GM19463 (cell line): Measurements from ENCODE around the gene PSAP.
A peak's percentile ranks its signal among the peaks of the same experiment; 100 is the strongest.
"Not testable (repeated sequence)": the region's sequence is repeated elsewhere in the genome, so short reads cannot be mapped to it uniquely, and the experiment has no call there.

ENCODE experiments used
- ATAC-seq: cut with Tn5 transposase; IDR thresholded peaks from one replicate; pipeline ENCODE4 v1.9.1; 2021; ENCODE audit warnings: mild to moderate bottlenecking, moderate library complexity; ENCODE audit not compliant: unreplicated experiment

The PSAP gene

DNA sequence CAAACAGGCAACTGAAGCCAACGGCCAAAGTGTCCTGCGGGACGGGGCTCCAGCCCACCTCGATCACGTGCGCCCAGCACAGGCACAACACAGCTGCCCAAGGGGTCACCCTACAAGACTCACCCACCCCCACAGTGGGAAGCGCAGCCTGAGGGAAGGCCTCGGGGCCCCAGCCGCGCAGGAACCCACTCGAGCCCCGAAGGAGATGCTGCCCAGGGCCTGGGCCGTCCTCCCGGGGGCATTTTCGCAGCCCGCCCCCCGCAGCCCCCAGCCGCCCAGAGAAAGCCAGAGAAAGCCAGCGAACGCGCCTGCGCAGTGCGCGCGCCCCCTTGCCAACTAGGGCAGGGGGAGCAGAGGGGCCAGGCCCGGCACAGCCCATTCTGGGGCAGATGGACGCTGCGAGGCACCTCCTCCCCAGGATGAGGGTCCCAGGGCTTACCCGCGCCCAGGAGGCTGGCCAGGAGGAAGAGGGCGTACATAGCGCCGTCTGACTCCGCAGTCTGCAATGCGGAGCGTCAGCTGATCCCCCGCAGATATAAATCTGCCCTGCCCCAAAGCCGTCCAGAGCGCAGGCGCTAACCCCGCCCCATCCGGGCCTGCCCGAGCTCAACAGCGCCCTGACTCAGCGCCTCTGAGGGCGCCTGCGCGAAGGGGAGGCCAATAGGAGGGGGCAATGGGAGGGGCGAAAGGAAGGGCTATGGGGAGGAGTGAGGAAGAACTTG, at the start of gene PSAP:
Gene PSAP, minus strand, starts transcription at position 509 of the 722 bp plus-strand sequence. Its CDS starts 30 bp downstream, at position 479.
- peak; percentile 95 for ATAC-seq

DNA sequence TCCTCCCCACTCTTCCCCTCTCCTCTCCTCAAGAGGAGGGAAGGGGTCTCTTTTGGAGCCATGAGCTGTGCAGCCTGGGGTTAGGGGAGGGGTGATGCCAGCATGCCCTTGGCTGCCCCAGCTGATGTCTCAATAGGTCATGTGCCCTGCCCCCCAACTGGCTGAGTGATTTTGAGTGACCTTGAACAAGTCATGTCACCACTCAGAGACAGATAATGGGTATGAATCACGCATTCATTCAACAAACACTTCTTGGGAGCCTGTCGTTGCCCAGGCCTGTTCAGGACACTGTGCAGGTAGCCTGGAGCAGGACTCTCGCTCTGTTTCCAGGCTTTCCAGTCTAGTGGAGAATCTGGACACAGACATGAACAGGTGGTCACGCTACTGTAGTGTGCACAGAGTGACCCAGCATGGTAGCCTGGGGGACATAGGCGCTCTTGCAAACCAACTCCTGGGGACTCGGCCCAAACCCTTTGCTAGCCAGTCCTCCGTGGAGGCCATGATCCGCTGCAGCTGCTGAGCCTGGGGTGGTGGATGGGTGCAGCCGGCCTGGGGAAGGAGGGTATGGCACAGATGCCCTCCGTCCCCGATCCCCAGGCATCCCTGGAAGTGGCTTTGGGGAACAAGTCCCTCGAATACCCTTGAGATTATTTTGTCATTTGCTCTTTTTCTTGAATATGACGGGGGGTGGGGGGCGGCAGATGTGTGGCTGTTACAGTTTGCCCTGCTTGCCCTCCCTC, 49.6 kb upstream of the PSAP start:
- ATAC-seq, result no peak

- no peak for ATAC-seq
These were observed 48.8 kb upstream of the PSAP start for GRCh38 chr10:71899665-71900412.

- ATAC-seq, result not testable (repeated sequence)
These were observed 47.3 kb upstream of the PSAP start for GRCh38 chr10:71898346-71898745.

GRCh38 chr10:71893920-71894319, 42.9 kb upstream of the PSAP start:
- ATAC-seq, result no peak

GRCh38 chr10:71893258-71893815, 42.3 kb upstream of the PSAP start:
- ATAC-seq, result no peak

- no peak for ATAC-seq
These were observed 40.4 kb upstream of the PSAP start for GRCh38 chr10:71891437-71891836.

DNA sequence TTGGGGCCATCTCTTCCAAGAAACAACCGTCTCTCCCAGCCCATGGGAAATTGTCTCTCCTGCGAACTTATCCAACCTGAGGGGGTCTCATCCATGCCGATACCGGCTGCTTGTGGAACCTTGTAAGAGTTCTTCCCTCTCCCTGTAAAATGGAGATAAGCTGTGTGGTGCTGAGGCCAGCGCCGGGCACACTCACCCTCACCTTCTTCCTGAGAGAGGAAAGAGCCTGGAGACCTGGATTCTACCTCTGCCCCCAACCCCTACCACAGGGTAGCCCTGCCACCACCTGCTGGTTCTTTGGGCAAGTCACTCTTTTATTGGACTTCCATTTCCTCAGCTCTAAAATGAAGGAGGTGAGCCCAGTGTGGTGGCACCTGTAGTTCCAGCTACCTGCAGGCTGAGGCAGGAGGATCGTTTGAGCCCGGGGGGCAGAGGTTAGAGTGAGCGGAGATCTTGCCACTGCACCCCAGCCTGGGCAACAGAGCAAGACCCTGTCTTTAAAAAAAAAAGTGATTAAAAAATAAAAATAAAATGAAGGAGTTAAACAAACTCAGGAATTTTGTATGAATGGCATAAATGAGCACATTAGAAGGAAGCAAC, 38.4 kb upstream of the PSAP start:
- ATAC-seq, result no peak

DNA sequence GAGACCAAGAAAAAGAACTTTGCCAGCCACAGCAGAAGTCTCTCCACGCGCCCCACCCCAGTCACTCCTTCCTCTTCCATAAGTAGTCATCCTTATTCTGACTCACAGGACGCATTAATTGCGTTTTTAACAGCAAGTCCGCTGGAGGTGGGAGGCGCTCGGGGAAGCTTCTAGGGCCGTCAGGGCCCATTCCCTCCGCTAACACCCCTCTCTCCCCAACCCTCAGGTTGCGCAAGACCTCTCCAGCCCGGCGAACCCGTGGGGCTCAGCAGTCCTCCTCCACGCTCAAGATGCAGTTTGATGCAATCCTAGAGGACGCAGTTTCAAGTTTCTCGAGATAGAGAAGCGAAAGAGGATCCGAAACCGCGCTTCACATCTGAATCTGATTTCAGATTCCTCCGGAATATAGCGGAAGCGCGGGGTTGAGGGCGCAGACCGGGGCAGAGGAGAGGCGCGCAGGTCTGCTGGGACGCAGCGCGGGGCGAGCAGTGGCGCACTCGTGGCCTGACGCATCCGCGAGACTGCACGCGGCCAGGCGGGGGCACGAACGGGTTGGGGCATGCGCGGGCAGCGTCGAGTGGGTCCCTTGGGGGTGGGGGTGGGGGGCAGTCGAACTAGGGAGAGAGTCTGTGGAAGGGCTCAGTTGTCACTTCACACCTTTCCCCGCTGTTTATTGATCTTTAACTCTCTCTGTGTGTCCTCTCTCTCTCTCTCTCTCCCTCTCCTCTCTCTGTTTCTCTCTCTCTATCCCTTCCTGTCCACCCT, 37.8 kb upstream of the PSAP start:
- ATAC-seq, result peak; percentile 90

DNA sequence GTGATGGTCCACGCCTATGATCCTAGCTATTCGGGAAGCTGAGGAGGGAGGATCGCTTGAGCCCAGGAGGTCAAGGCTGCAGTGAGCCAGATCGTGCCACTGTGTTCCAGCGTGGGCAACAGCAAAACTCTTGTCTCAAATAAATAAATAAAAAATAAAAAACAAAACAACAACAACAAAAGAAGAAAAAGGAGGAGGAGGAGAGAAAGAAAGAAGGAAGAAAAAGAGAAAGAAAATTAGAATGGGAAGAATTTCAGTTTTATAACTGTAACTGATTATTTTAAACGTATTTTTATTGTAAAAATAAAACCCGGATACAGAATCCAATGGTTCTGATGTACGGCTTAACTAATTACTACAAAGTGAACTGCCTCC, 37.2 kb upstream of the PSAP start:
- ATAC-seq, result no peak

DNA sequence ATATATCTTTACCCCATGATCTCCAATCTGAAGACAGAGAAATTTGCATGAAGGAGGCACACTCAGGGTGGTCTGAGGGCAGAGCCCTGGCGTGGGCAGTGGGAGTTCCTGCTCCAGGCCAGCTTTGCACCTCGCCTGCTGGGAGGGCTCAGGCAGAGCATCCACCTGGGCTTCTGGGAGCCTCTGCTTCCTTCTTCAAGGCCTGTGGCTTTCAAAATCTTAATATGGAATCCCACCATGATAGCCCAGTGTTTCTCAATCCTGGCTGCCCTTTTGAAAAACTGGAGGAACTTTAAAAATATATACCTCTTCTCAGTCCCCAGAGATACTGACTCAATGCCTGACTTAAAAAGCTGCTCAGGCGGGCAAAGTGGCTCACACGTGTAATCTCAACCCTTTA, 36.7 kb upstream of the PSAP start:
- ATAC-seq, result no peak

- ATAC-seq, result no peak
These were observed 32.0 kb upstream of the PSAP start for GRCh38 chr10:71882813-71883659.

- ATAC-seq, result no peak
These were observed 30.8 kb upstream of the PSAP start for GRCh38 chr10:71881647-71882355.

DNA sequence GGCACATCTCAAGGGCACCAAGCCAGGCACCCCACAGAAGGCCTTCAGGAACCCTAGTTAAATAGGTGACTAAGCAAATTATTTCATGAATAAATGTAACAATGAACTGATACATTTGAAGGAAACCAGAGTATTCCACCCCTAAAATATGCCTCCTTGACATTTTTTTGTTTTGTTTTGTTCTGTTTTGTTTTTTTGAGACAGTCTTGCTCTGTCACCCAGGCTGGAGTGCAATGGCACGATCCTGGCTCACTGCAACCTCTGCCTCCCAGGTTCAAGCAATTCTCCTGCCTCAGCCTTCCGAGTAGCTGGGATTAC, 30.2 kb upstream of the PSAP start:
- ATAC-seq, result not testable (repeated sequence)

- ATAC-seq, result no peak
These were observed 29.6 kb upstream of the PSAP start for GRCh38 chr10:71880425-71881306.

- no peak for ATAC-seq
These were observed 27.4 kb upstream of the PSAP start for GRCh38 chr10:71878327-71879034.

- no peak for ATAC-seq
These were observed 26.8 kb upstream of the PSAP start for GRCh38 chr10:71877821-71878220.
